ENCODE results near the gene GALNT18. TPM values are rescaled to one million over a fixed set of nuclear protein-coding genes. Genes with fewer than 3 reads are reported as not detected.

Gene GALNT18
- total and polyA plus RNA-seq, 7 experiments from 2014 or later = 0.15 to 1.7 (median 0.20) TPM; not detected in 4

DNA sequence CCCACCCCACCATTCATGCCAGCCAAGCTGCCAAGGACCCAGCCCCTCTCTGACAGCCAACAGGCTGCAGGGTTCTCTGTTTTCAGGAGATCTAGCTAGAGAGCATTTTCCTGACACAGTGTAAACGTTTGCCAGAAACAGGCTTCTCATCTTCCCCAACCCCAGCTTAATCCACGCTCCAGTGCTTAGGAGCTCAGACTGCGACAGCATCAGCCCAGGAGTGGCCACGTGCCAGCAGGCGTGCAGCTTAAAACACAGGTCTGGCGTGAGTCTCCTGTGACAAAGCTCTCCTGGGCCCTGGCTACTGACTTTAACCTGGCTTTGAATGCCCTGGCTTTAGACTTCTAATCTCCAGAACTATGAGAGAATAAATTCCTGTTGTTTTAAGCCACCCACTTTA, 66.6 kb downstream of the GALNT18 start:
- Histone ChIP-seq H3K4me1 (ENCODE audit: control insufficient read depth in 2 of 2, insufficient read depth in 2 of 2, low read length in 2 of 2) (no peaks in the 10 kb centered on the region), H3K27me3 (ENCODE audit: control insufficient read depth in 2 of 2, insufficient read depth in 2 of 2, low read length in 2 of 2) (no peaks in the 10 kb centered on the region), H3K4me3 (ENCODE audit: low read length) (no peak overlapping the region), H3K36me3 (ENCODE audit: control insufficient read depth in 2 of 3, insufficient read depth in 3 of 3, low read length in 3 of 3) (no peaks in the 10 kb centered on the region), H3K9me3 (ENCODE audit: control insufficient read depth in 2 of 3, low read length in 3 of 3) (no peaks in the 10 kb centered on the region), H3K27ac (ENCODE audit: low read depth, low read length) (no peak overlapping the region)
- CTCF ChIA-PET = no interaction called here
- Mint-ChIP-seq H3K27ac (no peak overlapping the region), H3K27me3 (peaks cover 0 to 30% (median 17%) of the 10 kb centered on the region in 5 donors), H3K4me3 (no peak overlapping the region), H3K36me3 (no peaks in the 10 kb centered on the region), H3K4me1 (no peaks in the 10 kb centered on the region), H3K9me3 (peaks cover 0 to 6% (median 0%) of the 10 kb centered on the region in 11 donors)
- ATAC-seq (no peak), DNase-seq (no peak)
- intact Hi-C loops (cut with micrococcal nuclease) = no loop called here
- POLR2A ChIA-PET = no interaction called here

- Mint-ChIP-seq H3K27ac (no peak overlapping the region), H3K27me3 (peaks cover 0 to 20% (median 12%) of the 10 kb centered on the region in 5 donors), H3K9me3 (no peaks in the 10 kb centered on the region), H3K4me1 (no peaks in the 10 kb centered on the region), H3K36me3 (no peaks in the 10 kb centered on the region), H3K4me3 (no peak overlapping the region)
- Histone ChIP-seq H3K27ac (ENCODE audit: low read depth, low read length) (no peak overlapping the region), H3K36me3 (ENCODE audit: control insufficient read depth in 2 of 3, insufficient read depth in 3 of 3, low read length in 3 of 3) (no peaks in the 10 kb centered on the region), H3K4me1 (ENCODE audit: control insufficient read depth in 2 of 2, insufficient read depth in 2 of 2, low read length in 2 of 2) (no peaks in the 10 kb centered on the region), H3K4me3 (ENCODE audit: low read length) (no peak overlapping the region), H3K27me3 (ENCODE audit: control insufficient read depth in 2 of 2, insufficient read depth in 2 of 2, low read length in 2 of 2) (no peaks in the 10 kb centered on the region), H3K9me3 (ENCODE audit: control insufficient read depth in 2 of 3, low read length in 3 of 3) (no peaks in the 10 kb centered on the region)
- DNase-seq = no peak
- intact Hi-C loops (cut with micrococcal nuclease) = no loop called here
- CTCF ChIA-PET = no interaction called here
- ATAC-seq = no peak
- POLR2A ChIA-PET = no interaction called here
Observed at GRCh38 chr11:11553573-11553972, 68.2 kb downstream of the GALNT18 start.

DNA sequence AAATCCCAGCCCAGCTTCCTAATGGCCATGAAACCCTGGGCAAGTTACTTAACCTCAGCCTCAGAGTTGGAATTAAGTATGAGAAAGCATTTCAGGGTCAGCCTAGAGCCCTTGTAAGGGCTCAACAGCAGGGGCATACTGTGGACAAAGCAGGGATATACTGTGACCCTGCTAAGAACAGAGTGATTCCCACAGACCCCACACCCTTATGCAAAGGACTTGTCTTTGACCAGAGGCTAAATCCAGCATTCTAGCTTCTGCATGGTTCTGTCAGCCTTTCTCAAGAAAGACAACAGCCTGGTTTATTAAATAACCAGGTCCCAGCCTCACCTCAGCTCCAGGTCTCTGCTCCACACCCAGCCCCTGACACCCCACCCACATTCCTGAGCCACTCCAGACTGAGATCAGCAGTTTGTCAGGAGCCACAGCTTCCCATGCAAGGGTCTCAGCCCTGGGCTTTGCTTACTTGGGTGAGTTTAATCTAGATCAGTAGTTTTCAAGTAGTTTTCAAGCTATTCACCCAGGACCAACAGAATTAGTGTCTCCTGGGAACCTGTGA, 69.2 kb downstream of the GALNT18 start:
- CTCF ChIA-PET = no interaction called here
- intact Hi-C loops (cut with micrococcal nuclease) = no loop called here
- H3K27me3 ChIP-seq (ENCODE audit: control insufficient read depth in 2 of 2, insufficient read depth in 2 of 2, low read length in 2 of 2) = no peaks in the 10 kb centered on the region
- Mint-ChIP-seq H3K27me3 (peaks cover 0 to 20% (median 12%) of the 10 kb centered on the region in 5 donors), H3K4me1 (peaks cover 0 to under 1% (median 0%) of the 10 kb centered on the region in 7 donors), H3K4me3 (no peak overlapping the region), H3K36me3 (no peaks in the 10 kb centered on the region), H3K9me3 (no peaks in the 10 kb centered on the region), H3K27ac (no peak overlapping the region)
- H3K4me1 ChIP-seq (ENCODE audit: control insufficient read depth in 2 of 2, insufficient read depth in 2 of 2, low read length in 2 of 2) = no peaks in the 10 kb centered on the region
- no peak overlapping the region for H3K4me3 ChIP-seq (ENCODE audit: low read length)
- no peaks in the 10 kb centered on the region for H3K36me3 ChIP-seq (ENCODE audit: control insufficient read depth in 2 of 3, insufficient read depth in 3 of 3, low read length in 3 of 3)
- no peak for DNase-seq
- no peak overlapping the region for H3K27ac ChIP-seq (ENCODE audit: low read depth, low read length)
- ATAC-seq = no peak
- no peaks in the 10 kb centered on the region for H3K9me3 ChIP-seq (ENCODE audit: control insufficient read depth in 2 of 3, low read length in 3 of 3)
- POLR2A ChIA-PET = no interaction called here

DNA sequence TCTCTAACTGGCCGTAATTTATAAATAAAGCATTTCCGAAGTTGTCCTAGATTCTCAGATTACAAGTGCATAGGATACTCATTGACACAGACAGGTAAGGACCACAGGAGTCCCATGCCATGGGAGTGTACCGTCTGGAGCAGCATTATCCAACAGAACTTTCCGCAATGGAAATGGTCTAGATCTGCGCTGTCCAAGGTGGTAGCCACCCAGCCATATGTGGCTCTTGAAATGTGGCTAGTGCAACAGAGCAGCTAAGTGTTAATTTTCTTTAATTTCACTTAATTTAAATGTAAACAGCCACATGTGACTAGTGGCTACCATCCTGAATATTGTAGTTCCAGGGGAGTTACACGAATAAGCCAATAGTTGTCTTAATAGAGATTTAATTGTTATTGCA, 71.3 kb downstream of the GALNT18 start:
- Histone ChIP-seq H3K27me3 (ENCODE audit: control insufficient read depth in 2 of 2, insufficient read depth in 2 of 2, low read length in 2 of 2) (no peaks in the 10 kb centered on the region), H3K4me1 (ENCODE audit: control insufficient read depth in 2 of 2, insufficient read depth in 2 of 2, low read length in 2 of 2) (no peaks in the 10 kb centered on the region), H3K27ac (ENCODE audit: low read depth, low read length) (no peak overlapping the region), H3K9me3 (ENCODE audit: control insufficient read depth in 2 of 3, low read length in 3 of 3) (no peaks in the 10 kb centered on the region), H3K36me3 (ENCODE audit: control insufficient read depth in 2 of 3, insufficient read depth in 3 of 3, low read length in 3 of 3) (no peaks in the 10 kb centered on the region), H3K4me3 (ENCODE audit: low read length) (no peak overlapping the region)
- ATAC-seq = no peak
- Mint-ChIP-seq H3K36me3 (no peaks in the 10 kb centered on the region), H3K4me3 (no peak overlapping the region), H3K9me3 (no peaks in the 10 kb centered on the region), H3K27me3 (peaks cover 0 to 19% (median 12%) of the 10 kb centered on the region in 5 donors), H3K27ac (no peak overlapping the region), H3K4me1 (peaks cover 0 to 2% (median 0%) of the 10 kb centered on the region in 7 donors)
- POLR2A ChIA-PET = no interaction called here
- no peak for DNase-seq
- intact Hi-C loops (cut with micrococcal nuclease) = no loop called here
- CTCF ChIA-PET = no interaction called here

- Mint-ChIP-seq H3K36me3 (no peaks in the 10 kb centered on the region), H3K4me3 (no peak overlapping the region), H3K9me3 (no peaks in the 10 kb centered on the region), H3K27me3 (peaks cover 0 to 4% (median 0%) of the 10 kb centered on the region in 5 donors), H3K4me1 (peaks cover 0 to 2% (median 0%) of the 10 kb centered on the region in 7 donors), H3K27ac (no peak overlapping the region)
- ChIA-PET CTCF (no interaction called here), POLR2A (no interaction called here)
- intact Hi-C loops (cut with micrococcal nuclease) = no loop called here
- Histone ChIP-seq H3K36me3 (ENCODE audit: control insufficient read depth in 2 of 3, insufficient read depth in 3 of 3, low read length in 3 of 3) (no peaks in the 10 kb centered on the region), H3K27me3 (ENCODE audit: control insufficient read depth in 2 of 2, insufficient read depth in 2 of 2, low read length in 2 of 2) (no peaks in the 10 kb centered on the region), H3K9me3 (ENCODE audit: control insufficient read depth in 2 of 3, low read length in 3 of 3) (no peaks in the 10 kb centered on the region), H3K4me1 (ENCODE audit: control insufficient read depth in 2 of 2, insufficient read depth in 2 of 2, low read length in 2 of 2) (no peaks in the 10 kb centered on the region), H3K4me3 (ENCODE audit: low read length) (no peak overlapping the region), H3K27ac (ENCODE audit: low read depth, low read length) (no peak overlapping the region)
- DNase-seq (no peak), ATAC-seq (no peak)
Observed at GRCh38 chr11:11545285-11546275, 76.2 kb downstream of the GALNT18 start.

GRCh38 chr11:11543656-11544055, 78.1 kb downstream of the GALNT18 start:
- Mint-ChIP-seq H3K9me3 (no peaks in the 10 kb centered on the region), H3K27me3 (no peaks in the 10 kb centered on the region), H3K36me3 (no peaks in the 10 kb centered on the region), H3K27ac (no peak overlapping the region), H3K4me3 (no peak overlapping the region), H3K4me1 (peaks cover 0 to 2% (median 0%) of the 10 kb centered on the region in 7 donors)
- ChIA-PET CTCF (no interaction called here), POLR2A (no interaction called here)
- intact Hi-C loops (cut with micrococcal nuclease) = no loop called here
- DNase-seq = no peak
- Histone ChIP-seq H3K36me3 (ENCODE audit: control insufficient read depth in 2 of 3, insufficient read depth in 3 of 3, low read length in 3 of 3) (no peaks in the 10 kb centered on the region), H3K27me3 (ENCODE audit: control insufficient read depth in 2 of 2, insufficient read depth in 2 of 2, low read length in 2 of 2) (no peaks in the 10 kb centered on the region), H3K9me3 (ENCODE audit: control insufficient read depth in 2 of 3, low read length in 3 of 3) (no peaks in the 10 kb centered on the region), H3K4me3 (ENCODE audit: low read length) (no peak overlapping the region), H3K4me1 (ENCODE audit: control insufficient read depth in 2 of 2, insufficient read depth in 2 of 2, low read length in 2 of 2) (no peaks in the 10 kb centered on the region), H3K27ac (ENCODE audit: low read depth, low read length) (no peak overlapping the region)
- ATAC-seq = no peak

DNA sequence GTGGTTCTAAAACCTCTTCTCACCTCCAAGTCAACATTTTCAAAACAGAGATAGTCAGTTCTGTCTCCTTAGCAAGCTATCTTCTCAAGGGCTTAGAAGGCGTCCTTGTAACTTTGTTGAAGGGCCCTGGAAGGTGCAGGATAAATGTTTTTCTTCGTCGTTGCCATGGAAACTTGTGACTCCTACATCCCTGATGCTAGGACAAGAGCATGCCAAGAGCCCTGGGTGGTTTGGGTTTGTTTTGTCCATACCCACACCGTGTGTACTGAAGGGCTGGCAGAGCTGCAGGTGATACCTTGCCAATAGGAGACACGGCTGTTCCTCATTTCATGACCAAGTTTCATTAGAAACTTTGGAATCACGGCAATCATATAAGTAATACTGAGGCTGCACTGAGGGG, 81.6 kb downstream of the GALNT18 start:
- Mint-ChIP-seq H3K27me3 (no peaks in the 10 kb centered on the region), H3K36me3 (no peaks in the 10 kb centered on the region), H3K27ac (no peak overlapping the region), H3K4me1 (peaks cover 0 to 2% (median 0%) of the 10 kb centered on the region in 7 donors), H3K9me3 (no peaks in the 10 kb centered on the region), H3K4me3 (no peak overlapping the region)
- no peaks in the 10 kb centered on the region for H3K4me1 ChIP-seq (ENCODE audit: control insufficient read depth in 2 of 2, insufficient read depth in 2 of 2, low read length in 2 of 2)
- no peaks in the 10 kb centered on the region for H3K36me3 ChIP-seq (ENCODE audit: control insufficient read depth in 2 of 3, insufficient read depth in 3 of 3, low read length in 3 of 3)
- H3K9me3 ChIP-seq (ENCODE audit: control insufficient read depth in 2 of 3, low read length in 3 of 3) = no peaks in the 10 kb centered on the region
- ChIA-PET CTCF (no interaction called here), POLR2A (no interaction called here)
- DNase-seq (no peak), ATAC-seq (no peak)
- H3K27me3 ChIP-seq (ENCODE audit: control insufficient read depth in 2 of 2, insufficient read depth in 2 of 2, low read length in 2 of 2) = no peaks in the 10 kb centered on the region
- no peak overlapping the region for H3K27ac ChIP-seq (ENCODE audit: low read depth, low read length)
- intact Hi-C loops (cut with micrococcal nuclease) = no loop called here
- H3K4me3 ChIP-seq (ENCODE audit: low read length) = no peak overlapping the region

All from naive thymus-derived CD4-positive, alpha-beta T cell (primary cell).